Mesenteric fat pad (tissue), 1 donor: ENCODE data around the gene PDE6G. TPM values are rescaled to one million over a fixed set of nuclear protein-coding genes. Genes with fewer than 3 reads are reported as not detected.
"Not testable (repeated sequence)": the region's sequence is repeated elsewhere in the genome, so short reads cannot be mapped to it uniquely, and the experiment has no call there.

Experiments
- DNase-seq: peaks from one replicate; pipeline ENCODE4 v3.0.0-alpha.2; 2020; ENCODE audit warnings: low spot score
- total RNA-seq: library from RNA; stranded (reverse); fragmentation: NEBNext Ultra II Directional; extraction: Animal tissue kit (Norgen Biotek cat#: 25700); gene quantifications from one replicate; pipeline ENCODE4 v1.2.1, GENCODE V29; 2021
- donor health status: DM: yes; HTN: yes; CAD: no.

PDE6G gene
- total RNA-seq, 1 donor from 2014 or later = 1.3 TPM

DNA sequence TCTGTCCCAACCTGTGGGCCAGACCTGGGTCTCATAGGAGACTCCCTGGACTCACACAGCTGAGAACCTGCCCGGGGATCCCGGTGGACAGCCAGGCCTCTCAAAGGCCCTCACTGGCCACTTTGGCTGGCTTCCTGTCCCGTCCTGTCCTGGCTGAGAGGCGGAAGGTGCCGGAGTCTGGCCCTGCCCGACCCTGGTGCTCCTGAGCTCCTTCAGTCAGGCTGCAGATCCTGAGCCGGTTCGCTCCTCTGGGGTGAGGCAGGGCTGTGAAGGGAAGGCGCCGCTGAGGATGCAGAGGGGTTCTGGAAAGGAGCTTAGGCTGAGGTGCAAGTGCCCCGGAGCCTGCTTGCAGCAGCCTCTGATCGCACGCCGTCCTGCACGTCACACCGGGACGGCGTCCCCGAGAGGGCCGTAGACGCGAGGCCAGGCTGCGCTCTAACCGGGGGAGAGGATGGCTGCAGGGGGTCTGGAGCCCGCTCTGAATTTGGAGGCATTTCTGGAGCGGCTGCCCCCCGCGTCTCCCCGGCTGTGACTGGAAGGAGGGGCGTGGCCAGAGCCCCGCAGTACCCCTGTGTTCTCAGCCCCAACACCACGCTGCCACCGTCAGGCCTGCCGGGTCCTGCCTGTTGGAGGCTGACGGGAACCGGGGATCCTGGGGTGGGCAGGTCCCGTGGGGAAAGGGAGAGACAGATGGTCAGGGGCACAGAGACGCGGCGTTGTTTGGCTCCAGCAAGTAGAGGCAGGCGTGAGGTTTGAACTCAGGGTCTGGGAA, 31.6 kb upstream of the PDE6G start:
- no peak for DNase-seq

DNA sequence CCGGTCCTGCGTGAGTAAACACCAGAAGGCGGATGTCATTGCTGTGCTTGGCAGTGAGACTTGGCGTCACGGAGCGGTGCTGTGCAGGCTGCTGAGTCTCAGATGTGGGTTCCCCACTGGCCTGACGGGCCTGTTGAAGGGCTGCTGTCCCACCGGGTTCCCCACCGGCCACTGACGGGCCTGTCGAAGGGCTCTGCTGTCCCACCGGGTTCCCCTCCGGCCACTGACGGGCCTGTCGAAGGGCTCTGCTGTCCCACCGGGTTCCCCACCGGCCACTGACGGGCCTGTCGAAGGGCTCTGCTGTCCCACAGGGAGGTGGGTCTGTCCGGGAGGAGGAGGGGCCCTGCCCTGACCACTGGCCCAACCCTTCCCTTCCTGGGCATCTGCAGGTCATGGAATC, 30.3 kb upstream of the PDE6G start:
- DNase-seq = no peak

DNA sequence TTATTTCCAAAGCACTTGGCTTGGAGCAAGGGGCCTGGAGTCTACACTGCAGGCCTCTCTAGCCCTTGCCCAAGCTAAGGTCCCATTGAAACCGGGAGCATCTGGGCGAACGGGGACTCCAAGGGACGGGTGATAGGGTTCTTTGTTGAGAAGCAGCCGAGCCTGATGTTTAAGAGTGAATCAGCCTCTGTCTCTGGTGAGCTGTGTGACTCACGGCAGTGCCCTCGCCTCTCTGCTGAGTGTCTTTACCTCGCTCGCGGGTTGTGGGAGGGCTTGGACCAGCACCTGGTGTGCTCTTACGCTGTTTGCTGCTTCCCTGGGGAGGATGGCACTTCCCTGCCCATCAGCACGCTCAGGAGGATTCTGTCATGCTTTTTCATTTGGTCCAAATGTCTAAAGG, 28.8 kb upstream of the PDE6G start:
- no peak for DNase-seq

DNA sequence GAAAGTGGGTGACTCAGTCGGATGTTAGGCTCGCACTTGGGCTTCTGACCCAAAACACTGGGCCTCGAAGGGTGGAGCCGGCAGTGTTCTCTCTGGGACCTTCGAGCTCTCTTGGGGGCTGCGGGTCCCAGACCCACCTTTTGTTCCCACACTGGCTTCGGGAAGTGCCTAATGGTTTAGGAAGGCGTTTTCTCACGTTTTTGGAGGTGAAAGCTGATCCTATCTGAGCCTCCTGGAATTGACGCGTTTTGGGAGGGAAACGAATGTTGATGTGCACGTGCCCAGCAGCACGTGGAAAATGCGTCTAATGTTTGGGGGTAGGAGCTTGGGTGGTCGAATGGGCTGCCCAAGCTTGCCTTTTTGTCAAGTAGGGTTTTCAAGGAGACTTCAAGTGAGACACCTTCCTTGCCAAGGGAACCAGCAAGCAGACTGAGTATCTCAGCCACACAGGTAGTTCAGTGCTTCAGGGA, 28.1 kb upstream of the PDE6G start:
- no peak for DNase-seq

DNA sequence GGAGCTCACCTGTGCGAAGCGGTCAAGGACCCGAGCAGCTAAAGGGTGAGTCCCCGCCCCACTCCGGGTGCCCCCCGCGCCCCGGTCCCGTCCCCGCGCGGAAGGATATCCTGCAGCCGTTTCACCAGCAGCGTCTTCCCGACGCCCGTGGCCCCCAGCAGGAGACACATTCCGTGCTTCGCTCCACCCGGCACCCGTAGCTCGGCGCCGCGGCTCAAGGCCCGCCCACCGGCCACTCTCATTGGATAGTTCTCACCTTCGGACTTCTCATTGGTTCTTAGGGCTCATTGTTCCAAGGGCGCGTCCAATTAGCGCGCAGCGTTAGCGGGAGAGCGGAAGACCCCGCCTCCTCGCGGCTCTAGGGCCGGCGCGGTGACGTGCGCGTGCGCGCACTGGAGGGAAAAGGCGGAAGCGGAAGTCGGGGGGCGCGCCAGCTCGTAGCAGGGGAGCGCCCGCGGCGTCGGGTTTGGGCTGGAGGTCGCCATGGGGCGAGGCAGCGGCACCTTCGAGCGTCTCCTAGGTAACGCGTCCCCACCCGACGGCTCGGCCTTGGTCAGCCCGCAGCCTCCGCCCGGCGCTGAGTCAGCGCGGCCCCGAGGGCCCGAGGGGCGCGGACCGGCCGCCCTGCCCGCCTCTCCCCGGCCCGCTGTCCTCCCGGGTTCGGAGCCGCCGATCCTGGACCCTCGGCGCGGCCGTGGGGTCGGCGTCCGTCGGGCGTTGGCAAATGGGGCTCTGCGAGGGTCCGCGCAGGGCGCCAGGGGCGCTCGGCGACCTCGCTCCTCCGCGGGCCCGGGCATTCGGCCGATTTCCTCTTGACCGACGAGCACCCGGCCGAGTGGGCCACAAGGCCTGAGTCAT, 27.5 kb upstream of the PDE6G start, which contains the start of the genes ARL16 and HGS:
Gene ARL16 (minus strand): TSS at position 214 of the 858 bp plus-strand sequence. CDS start 44 bp downstream, at position 170.
Gene HGS (plus strand): TSS at position 428 of the 858 bp plus-strand sequence. CDS start 56 bp downstream, at position 484.
- DNase-seq = peak; percentile 99

DNA sequence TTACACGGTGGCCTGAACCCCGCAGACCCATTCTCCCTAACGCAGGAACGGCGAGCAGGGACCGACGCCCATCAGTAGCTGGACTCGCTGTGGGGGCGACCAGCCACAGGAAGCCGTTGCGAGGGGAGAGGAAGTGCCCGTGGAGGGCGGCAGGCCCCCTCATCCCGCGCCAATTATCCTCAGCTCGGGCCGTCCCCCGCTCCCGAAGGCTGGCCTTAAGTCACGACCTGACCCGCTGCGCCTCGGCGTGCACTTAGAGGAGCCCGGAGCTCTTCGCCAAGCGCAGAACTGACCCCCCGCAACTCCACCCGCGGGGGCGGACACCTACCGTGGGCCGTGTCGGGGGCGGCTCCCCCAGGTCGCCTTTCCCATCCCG, 26.9 kb upstream of the PDE6G start:
- DNase-seq = no peak

DNA sequence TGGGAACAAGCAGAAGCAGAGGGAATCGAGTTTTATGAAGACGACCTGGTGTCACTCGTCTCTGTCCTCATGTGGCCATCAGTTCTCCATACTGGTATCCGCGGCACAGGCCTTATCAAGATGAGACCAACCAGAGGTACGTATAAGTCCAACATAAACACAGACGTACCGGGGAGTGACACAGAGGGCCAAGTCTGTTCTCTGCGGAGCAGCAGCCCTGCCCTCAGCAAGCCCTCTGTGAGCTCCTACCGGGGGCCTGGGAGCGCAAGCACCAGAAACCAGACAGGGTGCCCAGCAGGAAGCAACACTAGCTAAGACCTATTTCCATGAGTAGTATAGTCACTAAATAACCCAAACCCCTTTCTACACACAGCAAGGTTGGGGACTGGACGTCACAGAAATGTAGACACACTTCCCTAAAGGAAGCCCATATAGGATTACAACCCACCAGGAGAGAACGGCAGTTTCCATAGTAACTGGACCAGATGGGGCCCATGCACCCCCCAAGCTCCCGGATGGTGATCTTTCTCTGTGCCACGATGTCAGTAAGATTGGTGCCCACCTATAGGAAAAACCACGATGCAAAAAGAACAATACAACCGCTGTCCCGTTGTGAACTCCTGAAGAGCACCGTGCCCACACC, 26.3 kb upstream of the PDE6G start:
- no peak for DNase-seq

DNA sequence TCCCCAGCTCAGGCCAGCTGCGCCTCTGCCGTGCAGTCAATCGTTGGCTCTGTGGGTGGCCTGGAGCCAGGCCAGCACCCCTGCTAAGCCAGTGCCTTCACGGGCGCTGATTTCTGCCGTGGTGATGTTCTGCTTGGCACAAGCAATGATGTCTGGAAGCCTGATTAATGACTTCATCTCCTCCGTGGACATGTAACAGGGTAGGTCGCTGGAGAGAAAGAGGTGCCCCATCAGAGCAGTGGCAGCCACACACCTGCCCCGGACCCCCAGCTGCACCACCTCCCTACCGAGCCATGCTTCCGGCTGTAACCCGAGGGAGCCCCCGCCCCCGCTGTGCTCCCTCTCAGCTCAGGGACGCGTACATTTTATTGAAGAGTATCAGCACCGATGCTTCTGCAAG, 25.3 kb upstream of the PDE6G start:
- no peak for DNase-seq

DNA sequence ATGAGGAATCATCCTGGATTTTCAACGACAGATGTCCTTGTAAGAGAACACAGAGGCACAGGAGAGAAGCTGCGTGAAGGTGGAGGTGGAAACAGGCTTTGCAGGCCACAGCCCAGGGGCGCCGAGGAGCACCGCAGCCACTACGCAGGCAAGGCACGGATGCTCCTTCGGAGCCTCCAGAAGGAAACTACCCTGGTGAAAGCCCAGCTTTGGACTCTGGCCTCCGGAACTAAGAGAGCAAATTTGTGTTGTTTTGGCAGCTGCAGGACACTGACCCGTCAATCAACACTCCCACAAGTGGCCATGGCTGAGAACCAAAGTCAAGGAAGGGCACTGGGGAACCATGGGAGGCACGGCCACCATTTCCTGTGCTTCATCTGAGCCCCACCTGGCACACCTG, 23.8 kb upstream of the PDE6G start:
- no peak for DNase-seq

DNA sequence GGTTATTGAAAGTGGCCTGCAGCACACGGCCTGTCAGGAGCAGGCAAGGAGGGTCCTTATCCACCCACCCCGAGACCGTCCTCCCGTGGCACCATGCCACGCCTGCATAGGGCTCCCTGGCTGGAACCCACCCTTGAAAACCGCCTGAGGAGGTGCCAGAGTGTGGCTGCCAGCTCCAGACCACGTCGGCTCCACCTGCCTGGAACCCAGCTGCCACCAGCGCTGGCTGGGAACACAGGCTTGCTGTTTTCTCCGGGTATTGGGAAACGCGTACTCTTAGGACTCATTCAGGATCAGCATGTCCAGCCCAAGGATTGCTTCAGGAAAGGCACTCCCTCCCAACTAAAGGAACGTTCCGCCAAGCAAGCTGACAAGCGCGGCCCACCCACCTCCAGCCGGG, 20.6 kb upstream of the PDE6G start:
- no peak for DNase-seq

DNA sequence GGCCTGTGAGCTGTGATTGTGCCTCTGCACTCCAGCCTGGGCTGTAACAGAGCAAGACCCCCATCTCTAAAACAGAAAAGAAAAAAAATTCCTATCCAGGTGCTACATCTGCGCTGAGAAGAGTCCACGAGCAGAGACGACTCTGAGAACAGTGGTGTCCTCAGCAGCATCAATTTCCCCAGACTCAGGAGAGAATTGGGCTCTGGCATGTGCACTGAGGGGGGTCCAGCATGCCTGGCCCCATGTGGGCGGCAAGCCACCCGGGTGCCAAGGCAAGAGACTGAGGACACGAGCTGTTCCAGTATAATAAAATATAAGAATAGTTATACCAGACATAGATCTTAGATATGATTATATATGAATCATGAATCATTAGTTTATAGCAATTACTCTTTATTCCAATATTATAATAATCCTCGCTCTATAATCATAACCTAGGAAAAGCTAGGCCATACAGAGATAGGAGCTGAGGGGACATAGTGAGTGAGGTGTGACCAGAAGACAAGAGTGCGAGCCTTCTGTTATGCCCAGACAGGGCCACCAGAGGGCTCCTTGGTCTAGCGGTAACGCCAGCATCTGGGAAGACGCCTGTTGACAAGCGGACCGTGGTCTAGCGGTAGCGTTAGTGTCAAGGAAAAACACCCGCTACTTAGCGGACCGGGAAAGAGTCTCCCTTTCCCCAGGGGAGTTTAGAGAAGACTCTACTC, 19.3 kb upstream of the PDE6G start:
- DNase-seq = not testable (repeated sequence)

DNA sequence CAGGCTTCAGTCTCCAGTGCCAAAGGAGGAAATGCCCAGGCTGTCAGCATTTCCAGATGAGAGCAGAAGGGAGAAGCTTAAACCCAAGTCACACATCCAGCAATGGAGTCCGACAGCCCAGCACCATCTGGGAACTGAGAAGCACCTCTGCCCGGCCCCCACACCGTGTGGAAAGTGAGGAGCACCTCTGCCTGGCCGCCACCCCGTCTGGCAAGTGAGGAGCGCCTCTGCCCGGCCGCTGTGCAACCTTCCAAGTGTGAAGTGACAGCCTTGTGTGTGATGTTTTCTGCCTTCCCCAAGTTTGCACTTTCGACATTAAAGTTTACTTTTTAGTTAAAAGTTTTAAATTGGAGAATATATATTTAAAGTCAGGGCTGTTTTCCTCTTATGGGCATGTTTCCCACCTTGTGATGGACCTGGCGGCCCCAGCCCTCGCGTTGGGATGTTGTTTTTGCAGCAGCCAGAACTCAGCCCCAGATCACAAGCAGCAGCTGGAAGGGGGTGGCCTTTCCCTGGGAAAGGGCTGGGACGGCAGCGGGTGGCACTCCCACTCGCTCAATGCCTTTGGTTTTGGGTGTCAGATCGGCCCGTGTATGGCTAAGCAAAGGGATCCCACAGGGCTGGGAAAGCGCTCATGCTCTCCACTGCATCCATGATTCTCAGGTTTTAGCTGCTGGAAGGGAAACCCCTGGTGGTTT, 17.4 kb upstream of the PDE6G start:
- DNase-seq = no peak

DNA sequence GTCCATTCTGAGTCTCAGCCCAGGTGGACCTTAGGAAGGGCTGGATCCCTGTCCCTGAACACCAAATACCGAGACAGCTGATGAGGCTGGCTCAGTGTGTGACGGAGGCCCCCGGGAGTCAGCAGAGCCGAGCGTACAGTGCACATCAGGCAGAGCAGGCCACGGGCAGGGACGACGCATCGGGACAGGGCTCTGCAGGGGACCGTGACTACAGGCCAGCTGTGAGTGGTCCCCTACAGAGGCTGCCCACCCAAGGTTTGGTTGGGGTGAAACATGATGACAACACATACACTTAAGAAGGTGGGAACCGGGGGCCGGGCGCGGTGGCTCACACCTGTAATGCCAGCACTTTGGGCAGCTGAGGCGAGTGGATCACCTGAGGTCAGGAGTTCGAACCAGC, 16.6 kb upstream of the PDE6G start:
- DNase-seq = no peak

DNA sequence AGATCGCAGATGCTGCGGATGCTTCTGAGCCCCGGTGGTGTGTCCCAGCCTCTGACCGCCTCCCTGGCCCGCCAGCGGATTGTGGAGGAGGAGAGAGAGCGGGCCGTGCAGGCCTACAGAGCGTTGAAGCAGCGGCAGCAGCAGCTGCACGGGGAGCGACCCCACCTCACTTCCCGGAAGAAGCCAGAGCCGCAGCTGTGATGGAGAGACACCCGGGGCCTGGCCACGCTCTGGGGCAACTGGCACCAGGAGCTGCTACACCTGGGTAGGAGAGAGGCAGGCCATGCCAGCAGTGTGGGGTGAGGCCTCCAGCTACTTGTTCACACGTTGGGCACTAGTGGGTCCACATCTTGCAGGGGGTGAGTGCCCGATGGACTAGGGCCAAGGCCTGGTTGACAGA, 16.2 kb upstream of the PDE6G start:
- DNase-seq = no peak

DNA sequence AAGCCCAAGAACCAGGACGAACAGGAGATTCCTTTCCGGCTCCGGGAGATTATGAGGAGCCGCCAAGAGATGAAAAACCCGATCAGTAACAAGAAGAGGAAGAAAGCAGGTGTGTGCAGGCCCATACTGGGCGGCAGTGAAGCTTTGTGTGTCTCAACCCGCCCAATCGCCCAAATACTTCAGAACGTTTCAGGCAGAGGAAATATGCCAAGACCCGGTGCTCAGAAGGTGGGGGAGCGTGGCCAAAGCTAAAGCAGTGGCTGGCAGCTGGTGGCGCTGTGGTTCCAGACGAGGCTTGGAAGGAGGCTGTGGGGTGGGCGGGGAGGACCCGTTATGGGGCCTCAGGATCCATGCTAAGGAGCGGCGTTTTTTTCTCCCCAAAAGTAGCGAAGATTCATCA, 11.4 kb upstream of the PDE6G start:
- DNase-seq = no peak

DNA sequence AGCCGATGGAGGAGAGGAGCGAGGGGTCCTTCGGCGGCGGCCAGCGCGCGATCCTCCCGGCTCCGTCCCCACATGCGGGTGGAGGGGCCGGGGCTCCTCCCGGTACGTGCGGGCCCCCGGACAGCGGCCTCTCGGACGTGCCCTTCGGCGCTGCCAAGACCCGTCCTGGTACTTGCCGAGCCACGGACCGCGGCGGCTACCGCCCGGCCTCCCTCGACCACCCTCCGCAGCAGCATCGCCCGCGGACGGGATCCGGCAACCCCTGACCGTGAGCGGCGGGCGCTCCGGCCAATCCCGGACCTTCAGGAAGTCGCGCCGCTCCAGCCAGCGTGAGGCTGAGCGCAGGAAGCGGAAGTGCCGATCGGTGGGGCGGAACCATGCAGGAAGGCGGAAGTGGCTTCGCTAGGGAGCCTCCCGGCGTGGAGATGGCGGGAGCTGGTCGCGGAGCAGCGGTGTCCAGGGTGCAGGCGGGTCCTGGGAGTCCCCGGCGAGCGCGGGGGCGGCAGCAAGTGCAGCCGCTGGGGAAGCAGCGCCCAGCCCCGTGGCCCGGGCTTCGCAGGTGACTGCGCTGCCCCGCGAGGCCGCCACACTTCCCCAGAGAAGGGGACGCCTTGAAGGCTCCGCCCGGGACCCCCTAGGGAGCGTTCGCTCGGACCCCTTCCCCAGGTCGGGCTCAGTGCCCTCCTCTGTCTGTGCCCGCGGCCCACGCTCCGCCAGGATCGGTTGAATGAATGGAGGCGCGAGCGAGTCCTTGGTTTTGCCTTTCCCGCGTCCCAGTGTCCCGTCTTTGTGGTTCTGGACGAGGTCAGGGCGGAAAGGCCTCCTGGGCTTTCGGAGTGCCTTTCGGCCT, 10.2 kb upstream of the PDE6G start, which contains the start of the genes CCDC137 and OXLD1:
Gene CCDC137 (plus strand): TSS at position 396 of the 850 bp plus-strand sequence. CDS start 30 bp downstream, at position 426.
Gene OXLD1 (minus strand): TSS at position 264 of the 850 bp plus-strand sequence. CDS start 28 bp downstream, at position 236.
- DNase-seq = peak; percentile 99

DNA sequence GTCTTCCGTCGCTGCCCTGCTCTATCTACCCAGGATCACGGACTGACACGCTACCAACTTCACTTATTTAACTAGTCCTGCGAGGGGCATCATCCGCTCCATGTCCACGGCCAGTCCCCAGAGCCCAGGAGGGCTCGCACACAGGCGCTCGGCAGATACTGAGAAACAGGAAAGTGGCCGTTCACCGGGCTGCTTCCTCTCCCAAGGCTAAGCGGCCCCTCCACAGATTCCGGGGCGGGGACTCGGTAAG, 9.7 kb upstream of the PDE6G start:
- DNase-seq = no peak

DNA sequence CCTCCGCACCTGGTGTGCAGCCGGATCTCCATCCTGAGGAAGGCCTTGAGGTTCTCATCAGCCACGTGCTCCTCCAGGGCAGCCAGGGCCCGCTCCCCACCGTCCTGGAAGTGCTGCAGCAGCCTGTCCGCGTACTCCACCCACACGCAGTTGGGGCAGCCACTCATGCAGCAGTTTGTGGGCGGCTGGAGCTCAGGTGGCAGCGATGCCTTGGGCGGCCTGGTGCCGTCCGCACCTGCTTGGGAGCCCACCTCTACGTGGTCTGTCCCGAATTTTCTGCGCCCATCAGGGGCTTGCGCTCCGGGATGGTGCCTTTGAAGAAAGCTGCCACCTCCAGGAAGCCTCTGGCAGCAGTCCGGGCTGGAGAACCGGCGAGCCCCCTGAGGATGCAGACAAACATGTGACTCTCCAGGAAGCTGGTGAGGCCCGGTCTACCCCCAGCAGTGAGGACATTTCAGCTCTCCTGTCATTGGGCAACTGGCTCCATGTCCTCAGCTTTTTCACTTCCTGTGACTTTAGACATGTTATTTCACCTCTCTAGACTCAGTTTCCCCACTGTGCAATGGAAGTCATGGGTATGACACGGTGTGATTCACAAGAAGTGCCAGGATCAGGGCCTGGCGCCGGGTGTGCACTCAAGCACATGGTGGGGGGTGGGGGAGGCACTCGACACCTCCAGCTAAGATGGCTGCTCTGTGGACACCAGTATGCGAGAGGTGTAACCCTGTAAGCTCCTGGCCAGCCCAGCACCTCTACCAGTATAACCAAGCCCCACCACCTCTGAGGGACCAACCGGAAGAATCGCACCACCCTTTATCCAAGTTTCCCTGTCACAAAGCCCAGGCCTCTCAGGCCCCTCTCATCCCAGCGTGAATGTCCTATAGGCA, 9.1 kb upstream of the PDE6G start:
- no peak for DNase-seq
